T-helper 2 cell treated with Interferon-gamma antibody and Interleukin-4, amounts not matched to agents 100 ng/mL and 5 ng/mL, for 36 hours (primary cell): ENCODE measurements around the gene RSPH10B2. TPM values are rescaled to one million over a fixed set of nuclear protein-coding genes. Genes with fewer than 3 reads are reported as not detected.
"Not testable (repeated sequence)": the region's sequence is repeated elsewhere in the genome, so short reads cannot be mapped to it uniquely, and the experiment has no call there.

Source experiments
- intact Hi-C: fragments of 100-400 bp; cut with micrococcal nuclease; formaldehyde crosslinking; loops from one replicate; pipeline ENCODE4 v1.15.1; 2023
- total RNA-seq: library from RNA; stranded (reverse); gene quantifications from 2 replicates; pipeline ENCODE4 v1.2.3, GENCODE V29; 2022

Gene RSPH10B2
- total RNA-seq, 1 donor from 2014 or later: 1.2 TPM

GRCh38 chr7:6837081-6837480 is 83.2 kb downstream of the RSPH10B2 start:
- intact Hi-C loops: not testable (repeated sequence)

GRCh38 chr7:6842278-6842921 is 88.5 kb downstream of the RSPH10B2 start:
- intact Hi-C loops: not testable (repeated sequence)

- intact Hi-C loops: not testable (repeated sequence)
Observed at GRCh38 chr7:6843092-6843491, 89.2 kb downstream of the RSPH10B2 start.

- intact Hi-C loops: not testable (repeated sequence)
Observed at GRCh38 chr7:6843654-6844053, 89.8 kb downstream of the RSPH10B2 start.

- intact Hi-C loops: not testable (repeated sequence)
Observed at GRCh38 chr7:6845971-6846449, 92.1 kb downstream of the RSPH10B2 start.

- intact Hi-C loops: not testable (repeated sequence)
Observed at GRCh38 chr7:6847751-6848150, 93.8 kb downstream of the RSPH10B2 start.

Other genes with a start within 250 kb of the RSPH10B2 start
- 0.07 TPM in 1 of 2 replicates, not detected in the other for gene GRID2IP, start 202.6 kb upstream of the RSPH10B2 start, total RNA-seq
- 31.0 and 31.2 TPM in 2 replicates for gene ZDHHC4, start 176.6 kb upstream of the RSPH10B2 start, total RNA-seq
- gene INTS15, start 164.1 kb upstream of the RSPH10B2 start, total RNA-seq: 41.2 and 41.8 TPM in 2 replicates
- gene ZNF853, start 138.5 kb upstream of the RSPH10B2 start, total RNA-seq: 0.14 and 0.16 TPM in 2 replicates
- gene ZNF316, start 116.8 kb upstream of the RSPH10B2 start, total RNA-seq: 21.5 and 22.5 TPM in 2 replicates
- 20.9 and 22.7 TPM in 2 replicates for gene ZNF12, start 47.2 kb upstream of the RSPH10B2 start, total RNA-seq
- 76.7 and 93.1 TPM in 2 replicates for gene CCZ1B, start 72.2 kb downstream of the RSPH10B2 start, total RNA-seq